Hepatocyte (in vitro differentiated cells): ENCODE measurements around the gene F8. TPM values are rescaled to one million over a fixed set of nuclear protein-coding genes. Genes with fewer than 3 reads are reported as not detected.

ENCODE experiments used
- DNase-seq: peaks from one replicate; pipeline ENCODE4 v3.0.0-alpha.2; 2016; ENCODE audit warnings: low spot score
- H2AFZ ChIP-seq: fragments of 200-600 bp; sonication (generic); 2 replicates; pipeline ENCODE4 v1.6.0; 2016; ENCODE audit warnings: antibody characterized with exemption, mild to moderate bottlenecking
- H3K27ac ChIP-seq: fragments of 200-600 bp; sonication (generic); 2 replicates; pipeline ENCODE4 v1.5.1; 2016; ENCODE audit warnings: mild to moderate bottlenecking
- H3K27me3 ChIP-seq: fragments of 200-600 bp; sonication (generic); 2 replicates; pipeline ENCODE4 v1.6.1; 2016
- H3K36me3 ChIP-seq: fragments of 200-600 bp; sonication (generic); replicated peaks from 2 replicates; pipeline ENCODE4 v1.5.1; 2016; ENCODE audit warnings: low read depth; ENCODE audit not compliant: insufficient read depth
- H3K4me1 ChIP-seq: fragments of 200-600 bp; sonication (generic); 2 replicates; pipeline ENCODE4 v1.5.1; 2016; ENCODE audit warnings: mild to moderate bottlenecking, moderate library complexity; ENCODE audit not compliant: insufficient read depth
- H3K4me2 ChIP-seq: fragments of 200-600 bp; sonication (generic); 2 replicates; pipeline ENCODE4 v1.6.0; 2016
- H3K4me3 ChIP-seq: fragments of 200-600 bp; sonication (generic); 2 replicates; pipeline ENCODE4 v1.5.1; 2016; ENCODE audit warnings: mild to moderate bottlenecking
- H3K79me2 ChIP-seq: fragments of 200-600 bp; sonication (generic); 2 replicates; pipeline ENCODE4 v1.6.0; 2017; ENCODE audit warnings: mild to moderate bottlenecking
- H3K9me2 ChIP-seq: fragments of 200-600 bp; sonication (generic); replicated peaks from 2 replicates; pipeline ENCODE4 v1.6.0; 2017; ENCODE audit warnings: mild to moderate bottlenecking; ENCODE audit not compliant: insufficient read depth
- H3K9me3 ChIP-seq: fragments of 200-600 bp; sonication (generic); 2 replicates; pipeline ENCODE4 v1.5.1; 2016; ENCODE audit warnings: low read depth, mild to moderate bottlenecking
- H4K20me1 ChIP-seq: fragments of 200-600 bp; sonication (generic); 2 replicates; pipeline ENCODE4 v1.6.0; 2016; ENCODE audit warnings: mild to moderate bottlenecking; ENCODE audit not compliant: insufficient read depth, poor library complexity, severe bottlenecking
- CTCF ChIP-seq: fragments of 200-600 bp; sonication (generic); IDR thresholded peaks from 2 replicates; pipeline ENCODE4 v1.5.1; 2016; ENCODE audit warnings: antibody characterized with exemption, mild to moderate bottlenecking; ENCODE audit not compliant: poor library complexity
- EZH2 ChIP-seq: fragments of 200-600 bp; sonication (generic); IDR thresholded peaks from 2 replicates; pipeline ENCODE4 v1.6.1; 2016; ENCODE audit warnings: antibody characterized with exemption, mild to moderate bottlenecking, borderline replicate concordance
- EZH2phosphoT487 ChIP-seq: fragments of 200-600 bp; sonication (generic); IDR thresholded peaks from one replicate; pipeline ENCODE4 v1.6.1; 2018; ENCODE audit warnings: antibody characterized with exemption, mild to moderate bottlenecking, low read depth, moderate library complexity; ENCODE audit not compliant: unreplicated experiment, severe bottlenecking
- WGBS: methylation state at CpG from one replicate; pipeline ENCODE4 v1.1.6; 2016; ENCODE audit warnings: low lambda C conversion rate; ENCODE audit errors: missing lambda C conversion rate; 5-methylcytosine and 5-hydroxymethylcytosine counted together
- polyA plus RNA-seq: library from polyadenylated mRNA; unstranded; fragments of >200 nt; fragmentation: Nextera tagmentation; extraction: Ambion mirVana; gene quantifications from 2 replicates; pipeline ENCODE4 v1.2.1, GENCODE V29; 2016
- total RNA-seq: library from RNA; depleted of rRNA; stranded (reverse); fragments of >200 nt; gene quantifications from 2 replicates; pipeline ENCODE4 v1.2.3, GENCODE V29; 2014

F8 gene
- total and polyA plus RNA-seq, 2 experiments from 2014 or later: 0.92 to 1.4 TPM

- no peak overlapping the region for H3K27ac ChIP-seq
- WGBS: 74% methylated on average over 1 of the region's 1 CpG
These were observed 33.9 kb upstream of the F8 start for GRCh38 chrX:155056471-155056870.

GRCh38 chrX:155055494-155055893 lies 33.0 kb upstream of the F8 start:
- Histone ChIP-seq H3K4me2 (no peak overlapping the region), H3K9me3 (no peaks in the 10 kb centered on the region), H3K27ac (no peak overlapping the region), H2AFZ (no peak overlapping the region), H3K27me3 (no peaks in the 10 kb centered on the region), H4K20me1 (no peaks in the 10 kb centered on the region), H3K9me2 (no peaks in the 10 kb centered on the region), H3K79me2 (no peaks in the 10 kb centered on the region), H3K36me3 (no peaks in the 10 kb centered on the region), H3K4me3 (no peak overlapping the region), H3K4me1 (no peaks in the 10 kb centered on the region)
- no peak for DNase-seq
- 77% methylated on average over 3 of the region's 3 CpGs for WGBS
- TF ChIP-seq EZH2 (no peak), CTCF (no peak), EZH2phosphoT487 (no peak)

More at GRCh38 chrX:155056471-155056870, 33.9 kb upstream of the F8 start:
- no peaks in the 10 kb centered on the region for H3K36me3 ChIP-seq
- no peak for DNase-seq
- no peaks in the 10 kb centered on the region for H4K20me1 ChIP-seq
- TF ChIP-seq EZH2 (no peak), EZH2phosphoT487 (no peak), CTCF (no peak)
- H3K4me1 ChIP-seq: no peaks in the 10 kb centered on the region
- no peaks in the 10 kb centered on the region for H3K9me2 ChIP-seq
- no peaks in the 10 kb centered on the region for H3K79me2 ChIP-seq
- no peaks in the 10 kb centered on the region for H3K9me3 ChIP-seq
- H2AFZ ChIP-seq: no peak overlapping the region
- H3K4me3 ChIP-seq: no peak overlapping the region
- no peaks in the 10 kb centered on the region for H3K27me3 ChIP-seq
- no peak overlapping the region for H3K4me2 ChIP-seq

- Histone ChIP-seq H3K27ac (no peak overlapping the region), H3K27me3 (no peaks in the 10 kb centered on the region), H4K20me1 (no peaks in the 10 kb centered on the region), H3K36me3 (no peaks in the 10 kb centered on the region), H3K79me2 (no peaks in the 10 kb centered on the region), H3K4me1 (no peaks in the 10 kb centered on the region), H2AFZ (no peak overlapping the region), H3K4me3 (no peak overlapping the region), H3K9me2 (no peaks in the 10 kb centered on the region), H3K9me3 (no peaks in the 10 kb centered on the region), H3K4me2 (no peak overlapping the region)
- no peak for TF ChIP-seq CTCF
- no peak for TF ChIP-seq EZH2
- no peak for TF ChIP-seq EZH2phosphoT487
- WGBS: 89% methylated on average over 4 of the region's 4 CpGs
- no peak for DNase-seq
These were observed 31.7 kb upstream of the F8 start for GRCh38 chrX:155054255-155054654.

GRCh38 chrX:155053656-155054055 lies 31.1 kb upstream of the F8 start:
- Histone ChIP-seq H3K4me2 (no peak overlapping the region), H3K27me3 (no peaks in the 10 kb centered on the region), H3K36me3 (no peaks in the 10 kb centered on the region), H3K4me1 (no peaks in the 10 kb centered on the region), H3K9me2 (no peaks in the 10 kb centered on the region), H3K79me2 (no peaks in the 10 kb centered on the region), H4K20me1 (no peaks in the 10 kb centered on the region), H3K27ac (no peak overlapping the region), H3K9me3 (no peaks in the 10 kb centered on the region), H2AFZ (no peak overlapping the region), H3K4me3 (no peak overlapping the region)
- TF ChIP-seq EZH2phosphoT487 (no peak), EZH2 (no peak), CTCF (no peak)
- DNase-seq: no peak
- WGBS: 76% methylated on average over 3 of the region's 3 CpGs
